Liver (tissue), 9 donors: ENCODE measurements around the gene IFT74. TPM values are rescaled to one million over a fixed set of nuclear protein-coding genes. Genes with fewer than 3 reads are reported as not detected.

Experiments
- DNase-seq: peaks from one replicate; pipeline ENCODE4 v3.0.0-alpha.2; 2017; ENCODE audit warnings: low spot score
- H3K27ac ChIP-seq, 2 donors: one replicate each; pipeline ENCODE4 v1.7.0; 2013; ENCODE audit warnings: inconsistent platforms in 2 of 2, low read length in 2 of 2, control low read depth in 1 of 2, low read depth in 1 of 2, mild to moderate bottlenecking in 1 of 2
- H3K27me3 ChIP-seq, 4 donors: one replicate each; pipeline versions ENCODE4 v1.6.1 to v1.7.0; 2013; ENCODE audit warnings: low read length in 3 of 4, inconsistent platforms in 1 of 4, mild to moderate bottlenecking in 1 of 4, moderate library complexity in 1 of 4; ENCODE audit not compliant: control insufficient read depth in 4 of 4, insufficient read depth in 4 of 4
- H3K36me3 ChIP-seq, 4 donors: one replicate each; pipeline versions ENCODE4 v1.6.1 to v1.7.0; 2013; ENCODE audit warnings: low read length in 3 of 4, mild to moderate bottlenecking in 3 of 4, low read depth in 1 of 4, moderate library complexity in 1 of 4; ENCODE audit not compliant: control insufficient read depth in 4 of 4, insufficient read depth in 3 of 4
- H3K4me1 ChIP-seq, 4 donors: one replicate each; pipeline versions ENCODE4 v1.6.1 to v1.7.0; 2013; ENCODE audit warnings: low read length in 3 of 4, mild to moderate bottlenecking in 3 of 4, moderate library complexity in 1 of 4; ENCODE audit not compliant: control insufficient read depth in 4 of 4, insufficient read depth in 4 of 4
- H3K4me3 ChIP-seq, 3 donors: one replicate each; pipeline versions ENCODE4 v1.6.1 to v1.7.0; 2013; ENCODE audit warnings: low read length in 3 of 3, control low read depth in 1 of 3, low read depth in 1 of 3, mild to moderate bottlenecking in 1 of 3
- H3K9ac ChIP-seq, 2 donors: one replicate each; pipeline ENCODE4 v1.7.0; 2013; ENCODE audit warnings: low read length in 2 of 2, mild to moderate bottlenecking in 2 of 2, moderate library complexity in 2 of 2, control low read depth in 1 of 2, low read depth in 1 of 2
- H3K9me3 ChIP-seq, 4 donors: one replicate each; pipeline versions ENCODE4 v1.6.1 to v1.7.0; 2013; ENCODE audit warnings: low read length in 3 of 4; ENCODE audit not compliant: control insufficient read depth in 4 of 4
- CTCF ChIP-seq: fragments of 150-350 bp; IDR thresholded peaks from 2 replicates; pipeline ENCODE4 v1.5.1; 2017; ENCODE audit warnings: improper control_type of control experiment, low read depth, low read length; ENCODE audit not compliant: missing input control
- FOXA1 ChIP-seq: IDR thresholded peaks from 2 replicates; pipeline ENCODE4 v1.6.1; 2016; ENCODE audit warnings: antibody characterized with exemption
- FOXA2 ChIP-seq: IDR thresholded peaks from 2 replicates; pipeline ENCODE4 v1.6.1; 2016; ENCODE audit warnings: antibody characterized with exemption
- GABPA ChIP-seq, 2 donors: IDR thresholded peaks in 1 of 2; conservative IDR thresholded peaks in 1 of 2; 2 replicates each; pipeline ENCODE4 v1.6.1; 2016; ENCODE audit warnings: antibody characterized with exemption in 2 of 2, mild to moderate bottlenecking in 1 of 2, moderate library complexity in 1 of 2
- HNF4A ChIP-seq, 2 donors: conservative IDR thresholded peaks; 2 replicates each; pipeline ENCODE4 v1.6.1; 2016; ENCODE audit warnings: antibody characterized with exemption in 2 of 2, mild to moderate bottlenecking in 2 of 2
- JUND ChIP-seq, 2 donors: IDR thresholded peaks; 2 replicates each; pipeline ENCODE4 v1.6.1; 2016; ENCODE audit warnings: antibody characterized with exemption in 2 of 2
- MAX ChIP-seq: IDR thresholded peaks from 2 replicates; pipeline ENCODE4 v1.6.1; 2016; ENCODE audit warnings: antibody characterized with exemption
- RAD21 ChIP-seq, 2 donors: IDR thresholded peaks; 2 replicates each; pipeline ENCODE4 v1.6.1; 2016; ENCODE audit warnings: antibody characterized with exemption in 2 of 2, mild to moderate bottlenecking in 2 of 2
- REST ChIP-seq: IDR thresholded peaks from 2 replicates; pipeline ENCODE4 v1.6.1; 2016; ENCODE audit warnings: antibody characterized with exemption, mild to moderate bottlenecking
- RXRA ChIP-seq, 2 donors: IDR thresholded peaks; 2 replicates each; pipeline ENCODE4 v1.6.1; 2017 to 2018; ENCODE audit warnings: antibody characterized with exemption in 2 of 2, mild to moderate bottlenecking in 1 of 2
- SP1 ChIP-seq: IDR thresholded peaks from 2 replicates; pipeline ENCODE4 v1.6.1; 2018; ENCODE audit warnings: antibody characterized with exemption, mild to moderate bottlenecking
- YY1 ChIP-seq: IDR thresholded peaks from 2 replicates; pipeline ENCODE4 v1.6.1; 2016; ENCODE audit warnings: antibody characterized with exemption, mild to moderate bottlenecking
- WGBS: extraction: QIAGEN DNeasy Blood & Tissue Kit; methylation state at CpG from one replicate; pipeline ENCODE4 v1.1.7; 2013; 5-methylcytosine and 5-hydroxymethylcytosine counted together
- polyA plus RNA-seq, 2 donors: library from polyadenylated mRNA; stranded (reverse) in 1 of 2; unstranded in 1 of 2; fragments of 200-250 nt in 1 of 2; fragments of >200 nt in 1 of 2; fragmentation: Nextera tagmentation in 1 of 2; extraction: Ambion mirVana in 1 of 2; gene quantifications; one replicate each; pipeline versions ENCODE4 v1.2.1 to v1.2.3, GENCODE V29; 2013 to 2015
- total RNA-seq, 2 donors: library from RNA; depleted of rRNA; stranded (reverse); fragments of >200 nt; gene quantifications; one replicate each; pipeline ENCODE4 v1.2.3, GENCODE V29; 2014
- TF ChIP-seq, protein P1 (sequence below): IDR thresholded peaks from 2 replicates; pipeline ENCODE4 v1.6.1; 2016; ENCODE audit warnings: antibody characterized with exemption
- TF ChIP-seq, protein P2 (sequence below): IDR thresholded peaks from 2 replicates; pipeline ENCODE4 v1.6.1; 2016; ENCODE audit warnings: antibody characterized with exemption
- donor health status: healthy.
- donor health status: healthy.
- donor health status: healthy.
- donor health status: healthy.
- donor health status: healthy.

Gene IFT74
- total and polyA plus RNA-seq, 4 donors: 4.9 to 10.5 (median 7.4) TPM

- Histone ChIP-seq H3K9me3 (no peaks in the 10 kb centered on the region), H3K36me3 (peaks cover 0 to 2% (median 0%) of the 10 kb centered on the region in 4 donors), H3K4me1 (no peaks in the 10 kb centered on the region), H3K9ac (no peak overlapping the region), H3K4me3 (no peak overlapping the region), H3K27ac (no peak overlapping the region), H3K27me3 (no peaks in the 10 kb centered on the region)
- no peak for TF ChIP-seq CTCF
- no peak for TF ChIP-seq GABPA (IDR thresholded peaks at IDR 0.05 in 1 of 2, conservative IDR thresholded peaks at IDR 0.05 in 1 of 2)
- no peak for TF ChIP-seq RAD21 (IDR thresholded peaks at IDR 0.05)
- no peak for TF ChIP-seq MAX
- TF ChIP-seq SP1: no peak
- TF ChIP-seq JUND (IDR thresholded peaks at IDR 0.05): no peak
- TF ChIP-seq, protein P1, sequence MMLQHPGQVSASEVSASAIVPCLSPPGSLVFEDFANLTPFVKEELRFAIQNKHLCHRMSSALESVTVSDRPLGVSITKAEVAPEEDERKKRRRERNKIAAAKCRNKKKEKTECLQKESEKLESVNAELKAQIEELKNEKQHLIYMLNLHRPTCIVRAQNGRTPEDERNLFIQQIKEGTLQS: no peak
- TF ChIP-seq RXRA (IDR thresholded peaks at IDR 0.05): no peak
- no peak for TF ChIP-seq YY1
- TF ChIP-seq HNF4A (conservative IDR thresholded peaks at IDR 0.05): no peak
- no peak for TF ChIP-seq FOXA1
- TF ChIP-seq, protein P2, sequence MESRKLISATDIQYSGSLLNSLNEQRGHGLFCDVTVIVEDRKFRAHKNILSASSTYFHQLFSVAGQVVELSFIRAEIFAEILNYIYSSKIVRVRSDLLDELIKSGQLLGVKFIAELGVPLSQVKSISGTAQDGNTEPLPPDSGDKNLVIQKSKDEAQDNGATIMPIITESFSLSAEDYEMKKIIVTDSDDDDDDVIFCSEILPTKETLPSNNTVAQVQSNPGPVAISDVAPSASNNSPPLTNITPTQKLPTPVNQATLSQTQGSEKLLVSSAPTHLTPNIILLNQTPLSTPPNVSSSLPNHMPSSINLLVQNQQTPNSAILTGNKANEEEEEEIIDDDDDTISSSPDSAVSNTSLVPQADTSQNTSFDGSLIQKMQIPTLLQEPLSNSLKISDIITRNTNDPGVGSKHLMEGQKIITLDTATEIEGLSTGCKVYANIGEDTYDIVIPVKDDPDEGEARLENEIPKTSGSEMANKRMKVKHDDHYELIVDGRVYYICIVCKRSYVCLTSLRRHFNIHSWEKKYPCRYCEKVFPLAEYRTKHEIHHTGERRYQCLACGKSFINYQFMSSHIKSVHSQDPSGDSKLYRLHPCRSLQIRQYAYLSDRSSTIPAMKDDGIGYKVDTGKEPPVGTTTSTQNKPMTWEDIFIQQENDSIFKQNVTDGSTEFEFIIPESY: no peak
- TF ChIP-seq REST: no peak
- no peak for TF ChIP-seq FOXA2
- WGBS: 73% methylated on average over 4 of the region's 4 CpGs
- no peak for DNase-seq
Measured at GRCh38 chr9:27073841-27074728, 117.9 kb downstream of the IFT74 start.
